Measurements from ENCODE around the gene ABCB4. TPM values are rescaled to one million over a fixed set of nuclear protein-coding genes. Genes with fewer than 3 reads are reported as not detected.

Gene ABCB4
- polyA plus RNA-seq, 1 donor (not counting 4 experiments of a cell fraction or from before 2014, with no cell fraction given): not detected

GRCh38 chr7:87451187-87451586, 24.3 kb downstream of the ABCB4 start:
- Histone ChIP-seq H2AFZ (ENCODE audit: control insufficient read depth, low read length) (no peak overlapping the region), H3K36me3 (ENCODE audit: control insufficient read depth in 2 of 2, extremely low read depth in 1 of 2, insufficient read depth in 2 of 2, low read length in 2 of 2) (no peaks in the 10 kb centered on the region), H3K4me3 (ENCODE audit: control insufficient read depth in 2 of 3, extremely low read depth in 1 of 3, insufficient read depth in 2 of 3, low read depth in 1 of 3, low read length in 3 of 3) (no peak overlapping the region), H4K20me1 (ENCODE audit: control insufficient read depth, extremely low read depth, insufficient read depth, low read length) (no peaks in the 10 kb centered on the region), H3K27me3 (ENCODE audit: control insufficient read depth, extremely low read depth, insufficient read depth, low read length) (no peaks in the 10 kb centered on the region), H3K4me2 (ENCODE audit: control insufficient read depth, extremely low read depth, insufficient read depth, low read depth, low read length) (no peak overlapping the region), H3K79me2 (ENCODE audit: control insufficient read depth, insufficient read depth, low read length) (no peaks in the 10 kb centered on the region), H3K4me1 (ENCODE audit: control insufficient read depth, extremely low read depth, insufficient read depth, low read length) (no peaks in the 10 kb centered on the region), H3K9ac (ENCODE audit: control insufficient read depth, extremely low read depth, insufficient read depth, low read length) (no peak overlapping the region), H3K9me3 (ENCODE audit: control insufficient read depth, low read depth, low read length) (no peaks in the 10 kb centered on the region), H3K27ac (ENCODE audit: control insufficient read depth, insufficient read depth, low read length) (no peak overlapping the region), H3K9me1 (ENCODE audit: control insufficient read depth, extremely low read depth, insufficient read depth, low read length) (no peaks in the 10 kb centered on the region)
- FAIRE-seq (no peak), DNase-seq (ENCODE audit: low read depth, low spot score) (no peak)
- TF ChIP-seq, protein P1, sequence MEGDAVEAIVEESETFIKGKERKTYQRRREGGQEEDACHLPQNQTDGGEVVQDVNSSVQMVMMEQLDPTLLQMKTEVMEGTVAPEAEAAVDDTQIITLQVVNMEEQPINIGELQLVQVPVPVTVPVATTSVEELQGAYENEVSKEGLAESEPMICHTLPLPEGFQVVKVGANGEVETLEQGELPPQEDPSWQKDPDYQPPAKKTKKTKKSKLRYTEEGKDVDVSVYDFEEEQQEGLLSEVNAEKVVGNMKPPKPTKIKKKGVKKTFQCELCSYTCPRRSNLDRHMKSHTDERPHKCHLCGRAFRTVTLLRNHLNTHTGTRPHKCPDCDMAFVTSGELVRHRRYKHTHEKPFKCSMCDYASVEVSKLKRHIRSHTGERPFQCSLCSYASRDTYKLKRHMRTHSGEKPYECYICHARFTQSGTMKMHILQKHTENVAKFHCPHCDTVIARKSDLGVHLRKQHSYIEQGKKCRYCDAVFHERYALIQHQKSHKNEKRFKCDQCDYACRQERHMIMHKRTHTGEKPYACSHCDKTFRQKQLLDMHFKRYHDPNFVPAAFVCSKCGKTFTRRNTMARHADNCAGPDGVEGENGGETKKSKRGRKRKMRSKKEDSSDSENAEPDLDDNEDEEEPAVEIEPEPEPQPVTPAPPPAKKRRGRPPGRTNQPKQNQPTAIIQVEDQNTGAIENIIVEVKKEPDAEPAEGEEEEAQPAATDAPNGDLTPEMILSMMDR (optimal IDR thresholded peaks at IDR 0.05 in 1 of 3, IDR thresholded peaks at IDR 0.05 in 1 of 3, conservative IDR thresholded peaks at IDR 0.05 in 1 of 3; ENCODE audit: extremely low read depth in 1 of 3, insufficient read depth in 2 of 3, low read length in 3 of 3): no peak
- TF ChIP-seq EZH2 (IDR thresholded peaks at IDR 0.05; ENCODE audit: low read length): no peak
- dilution Hi-C loops (cut with MboI; ENCODE audit: extremely low pct_ligation_motif_present, low sequenced_read_pairs): no loop called here

GRCh38 chr7:87450706-87451105, 24.8 kb downstream of the ABCB4 start:
- TF ChIP-seq, protein P1 (optimal IDR thresholded peaks at IDR 0.05 in 1 of 3, IDR thresholded peaks at IDR 0.05 in 1 of 3, conservative IDR thresholded peaks at IDR 0.05 in 1 of 3; ENCODE audit: extremely low read depth in 1 of 3, insufficient read depth in 2 of 3, low read length in 3 of 3): no peak
- no peak for TF ChIP-seq EZH2 (IDR thresholded peaks at IDR 0.05; ENCODE audit: low read length)
- H3K4me1 ChIP-seq (ENCODE audit: control insufficient read depth, extremely low read depth, insufficient read depth, low read length): no peaks in the 10 kb centered on the region
- no peak for FAIRE-seq

More at GRCh38 chr7:87450706-87451105, 24.8 kb downstream of the ABCB4 start:
- no peaks in the 10 kb centered on the region for H3K9me1 ChIP-seq (ENCODE audit: control insufficient read depth, extremely low read depth, insufficient read depth, low read length)
- H3K4me2 ChIP-seq (ENCODE audit: control insufficient read depth, extremely low read depth, insufficient read depth, low read depth, low read length): no peak overlapping the region
- DNase-seq (ENCODE audit: low read depth, low spot score): no peak
- no peaks in the 10 kb centered on the region for H3K9me3 ChIP-seq (ENCODE audit: control insufficient read depth, low read depth, low read length)
- H3K9ac ChIP-seq (ENCODE audit: control insufficient read depth, extremely low read depth, insufficient read depth, low read length): no peak overlapping the region
- H3K4me3 ChIP-seq (ENCODE audit: control insufficient read depth in 2 of 3, extremely low read depth in 1 of 3, insufficient read depth in 2 of 3, low read depth in 1 of 3, low read length in 3 of 3): no peak overlapping the region
- H3K79me2 ChIP-seq (ENCODE audit: control insufficient read depth, insufficient read depth, low read length): no peaks in the 10 kb centered on the region
- H3K27ac ChIP-seq (ENCODE audit: control insufficient read depth, insufficient read depth, low read length): no peak overlapping the region
- no peaks in the 10 kb centered on the region for H4K20me1 ChIP-seq (ENCODE audit: control insufficient read depth, extremely low read depth, insufficient read depth, low read length)
- no peaks in the 10 kb centered on the region for H3K36me3 ChIP-seq (ENCODE audit: control insufficient read depth in 2 of 2, extremely low read depth in 1 of 2, insufficient read depth in 2 of 2, low read length in 2 of 2)
- dilution Hi-C loops (cut with MboI; ENCODE audit: extremely low pct_ligation_motif_present, low sequenced_read_pairs): no loop called here
- no peaks in the 10 kb centered on the region for H3K27me3 ChIP-seq (ENCODE audit: control insufficient read depth, extremely low read depth, insufficient read depth, low read length)
- no peak overlapping the region for H2AFZ ChIP-seq (ENCODE audit: control insufficient read depth, low read length)

All from keratinocyte (primary cell).